B cell (primary cell): ENCODE results near the gene EML6. TPM values are rescaled to one million over a fixed set of nuclear protein-coding genes. Genes with fewer than 3 reads are reported as not detected.

Source experiments
- ATAC-seq: fragments of 200-7000 bp; cut with Tn5 transposase; one replicate; pipeline ENCODE4 v1.10.0; 2021; ENCODE audit warnings: low read depth, mild to moderate bottlenecking, moderate number of reproducible peaks, moderate library complexity
- CTCF ChIA-PET: fragments of 350-600 bp; sonication (Branson Sonifier 250); formaldehyde crosslinking; loops from one replicate; lab custom pipeline; 2021; ENCODE audit warnings: antibody characterized with exemption, inconsistent platforms; lab: Charles Lee
- POLR2A ChIA-PET: fragments of 350-600 bp; sonication (Branson Sonifier 250); formaldehyde crosslinking; loops from one replicate; lab custom pipeline; 2021; ENCODE audit warnings: antibody characterized with exemption; lab: Charles Lee
- DNase-seq: peaks from one replicate; pipeline ENCODE4 v3.0.0; 2013
- H2AFZ ChIP-seq: 2 replicates; pipeline ENCODE4 v1.6.1; 2012; ENCODE audit warnings: mild to moderate bottlenecking, low read depth, low read length; ENCODE audit not compliant: insufficient read depth, poor library complexity, severe bottlenecking
- H3K27ac ChIP-seq, 2 donors: 1 replicate in 1 of 2; 2 replicates in 1 of 2; pipeline ENCODE4 v1.5.1; 2012 to 2013; ENCODE audit warnings: low read length in 2 of 2, mild to moderate bottlenecking in 2 of 2, moderate library complexity in 1 of 2
- H3K27me3 ChIP-seq, 4 experiments: fragments of 200-600 bp in 1 of 4; sonication (generic) in 1 of 4; replicated peaks in 1 of 4; 1 replicate in 2 of 4; 2 replicates in 2 of 4; pipeline versions ENCODE4 v1.6.1 to v1.7.0; 2013 to 2016; ENCODE audit warnings: low read length in 3 of 4, mild to moderate bottlenecking in 2 of 4, mixed read lengths in 1 of 4, moderate library complexity in 1 of 4; ENCODE audit not compliant: insufficient read depth in 4 of 4, control insufficient read depth in 3 of 4; ENCODE audit errors: control extremely low read depth in 1 of 4
- H3K36me3 ChIP-seq, 2 experiments: replicated peaks in 1 of 2; 1 replicate in 1 of 2; 2 replicates in 1 of 2; pipeline versions ENCODE4 v1.6.1 to v1.7.1; 2013; ENCODE audit warnings: low read length in 1 of 2; ENCODE audit not compliant: insufficient read depth in 2 of 2, control insufficient read depth in 1 of 2; ENCODE audit errors: control extremely low read depth in 1 of 2, extremely low read depth in 1 of 2
- H3K4me1 ChIP-seq, 2 donors: fragments of 200-600 bp in 1 of 2; sonication (generic) in 1 of 2; 1 replicate in 1 of 2; 2 replicates in 1 of 2; pipeline versions ENCODE4 v1.5.1 to v1.6.1; 2013 to 2017; ENCODE audit warnings: low read length in 2 of 2; ENCODE audit not compliant: control insufficient read depth in 2 of 2, insufficient read depth in 2 of 2
- H3K4me2 ChIP-seq: replicated peaks from 2 replicates; pipeline ENCODE3; 2012; ENCODE audit warnings: mild to moderate bottlenecking, low read depth, low read length; ENCODE audit not compliant: poor library complexity, severe bottlenecking
- H3K4me3 ChIP-seq, 5 experiments: fragments of 200-600 bp in 1 of 5; sonication (generic) in 1 of 5; 1 replicate in 3 of 5; 2 replicates in 2 of 5; pipeline versions ENCODE4 v1.5.1 to v1.7.0; 2011 to 2016; ENCODE audit warnings: low read length in 4 of 5, mild to moderate bottlenecking in 4 of 5, low read depth in 2 of 5, control low read depth in 1 of 5, moderate library complexity in 1 of 5; ENCODE audit not compliant: insufficient read depth in 1 of 5; ENCODE audit errors: control extremely low read depth in 1 of 5, extremely low read depth in 1 of 5
- H3K79me2 ChIP-seq: fragments of 200-600 bp; sonication (generic); one replicate; pipeline ENCODE4 v1.6.0; 2016; ENCODE audit warnings: low read length; ENCODE audit not compliant: control insufficient read depth, insufficient read depth
- H3K9ac ChIP-seq: fragments of 200-600 bp; sonication (generic); 2 replicates; pipeline ENCODE4 v1.6.1; 2017; ENCODE audit warnings: mild to moderate bottlenecking, low read length, moderate library complexity
- H3K9me3 ChIP-seq, 3 donors: one replicate each; pipeline versions ENCODE4 v1.6.1 to v1.7.1; 2013; ENCODE audit warnings: low read length in 2 of 3; ENCODE audit not compliant: control insufficient read depth in 2 of 3, insufficient read depth in 1 of 3; ENCODE audit errors: control extremely low read depth in 1 of 3
- H4K20me1 ChIP-seq: 2 replicates; pipeline ENCODE4 v1.6.0; 2012; ENCODE audit warnings: mild to moderate bottlenecking, low read length; ENCODE audit not compliant: insufficient read depth, control insufficient read depth, poor library complexity, severe bottlenecking
- H3K27ac Mint-ChIP-seq: one replicate; pipeline ENCODE4 v1.8.0; 2021; ENCODE audit warnings: mixed read lengths
- H3K27me3 Mint-ChIP-seq: one replicate; pipeline ENCODE4 v1.8.0; 2021; ENCODE audit warnings: mixed read lengths
- H3K4me1 Mint-ChIP-seq: one replicate; pipeline ENCODE4 v1.8.0; 2021; ENCODE audit warnings: mixed read lengths
- H3K4me3 Mint-ChIP-seq: one replicate; pipeline ENCODE4 v1.8.0; 2021; ENCODE audit warnings: mixed read lengths
- H3K9me3 Mint-ChIP-seq: one replicate; pipeline ENCODE4 v1.8.0; 2022; ENCODE audit warnings: mixed read lengths; ENCODE audit not compliant: insufficient read depth
- EZH2 ChIP-seq: IDR thresholded peaks from 2 replicates; pipeline ENCODE4 v1.6.1; 2012; ENCODE audit warnings: borderline replicate concordance, low read depth, mild to moderate bottlenecking, moderate library complexity, low read length; ENCODE audit not compliant: insufficient read depth, poor library complexity, severe bottlenecking
- WGBS: methylation state at CpG from one replicate; pipeline ENCODE4 v1.1.5; 2013; ENCODE audit warnings: missing lambda C conversion rate; ENCODE audit not compliant: insufficient coverage; 5-methylcytosine and 5-hydroxymethylcytosine counted together
- intact Hi-C: fragments of 100-400 bp; cut with micrococcal nuclease; formaldehyde crosslinking; loops from one replicate; pipeline ENCODE4 v1.10.0; 2022
- polyA plus RNA-seq: library from polyadenylated mRNA; depleted of rRNA; stranded (reverse); fragments of >200 nt; gene quantifications from 2 replicates; pipeline ENCODE4 v1.2.3, GENCODE V29; 2012
- total RNA-seq, 2 donors: library from RNA; stranded (reverse); fragments of 120-200 nt in 1 of 2; gene quantifications; 1 replicate in 1 of 2; 2 replicates in 1 of 2; pipeline versions ENCODE4 v1.2.3 to v1.2.4, GENCODE V29; 2013 to 2022
- TF ChIP-seq, protein P1 (sequence below): fragments of 200-600 bp; IDR thresholded peaks from one replicate; pipeline ENCODE4 v1.8.0; 2022; ENCODE audit warnings: antibody characterized with exemption, mild to moderate bottlenecking

EML6 gene
- total and polyA plus RNA-seq, 2 donors (not counting 1 experiment from before 2014, with no cell fraction given): 42.5 to 53.7 TPM

DNA sequence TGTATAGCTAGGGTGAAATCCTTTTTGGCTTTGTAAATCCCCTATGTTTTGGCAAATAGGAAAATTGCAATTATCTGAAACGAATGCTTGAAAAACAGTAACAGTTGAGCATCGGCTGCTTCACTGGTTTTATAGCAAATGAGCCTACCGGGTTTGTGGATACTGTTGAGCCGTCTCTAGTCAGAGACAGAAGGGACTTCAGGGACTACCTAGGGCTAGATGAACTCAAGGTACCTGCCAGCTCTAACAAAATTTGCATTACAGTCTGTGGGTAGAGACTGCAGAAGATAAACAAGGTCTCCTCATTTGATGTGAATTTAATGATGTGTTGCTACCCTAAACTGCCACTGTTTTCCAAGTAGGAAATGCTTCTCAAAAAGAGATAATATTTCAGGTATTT is 101.1 kb downstream of the EML6 start:
- Mint-ChIP-seq H3K27ac (no peak overlapping the region), H3K4me1 (no peaks in the 10 kb centered on the region), H3K27me3 (no peaks in the 10 kb centered on the region), H3K9me3 (no peaks in the 10 kb centered on the region), H3K4me3 (no peak overlapping the region)
- ATAC-seq (no peak), DNase-seq (no peak)
- Histone ChIP-seq H3K4me1 (no peaks in the 10 kb centered on the region), H3K27me3 (no peaks in the 10 kb centered on the region), H4K20me1 (no peaks in the 10 kb centered on the region), H3K36me3 (no peaks in the 10 kb centered on the region), H3K4me2 (no peak overlapping the region), H3K4me3 (no peak overlapping the region), H3K9ac (no peak overlapping the region), H2AFZ (no peak overlapping the region), H3K27ac (no peak overlapping the region), H3K79me2 (no peaks in the 10 kb centered on the region), H3K9me3 (no peaks in the 10 kb centered on the region)
- CTCF ChIA-PET: interaction anchor here (1.3 kb wide), 1 partner anchor 65 kb away, joined by 3 read pairs; no protein-coding TSS in a partner anchor
- POLR2A ChIA-PET: no interaction called here
- WGBS: 96% methylated on average over 3 of the region's 4 CpGs
- TF ChIP-seq, protein P1, sequence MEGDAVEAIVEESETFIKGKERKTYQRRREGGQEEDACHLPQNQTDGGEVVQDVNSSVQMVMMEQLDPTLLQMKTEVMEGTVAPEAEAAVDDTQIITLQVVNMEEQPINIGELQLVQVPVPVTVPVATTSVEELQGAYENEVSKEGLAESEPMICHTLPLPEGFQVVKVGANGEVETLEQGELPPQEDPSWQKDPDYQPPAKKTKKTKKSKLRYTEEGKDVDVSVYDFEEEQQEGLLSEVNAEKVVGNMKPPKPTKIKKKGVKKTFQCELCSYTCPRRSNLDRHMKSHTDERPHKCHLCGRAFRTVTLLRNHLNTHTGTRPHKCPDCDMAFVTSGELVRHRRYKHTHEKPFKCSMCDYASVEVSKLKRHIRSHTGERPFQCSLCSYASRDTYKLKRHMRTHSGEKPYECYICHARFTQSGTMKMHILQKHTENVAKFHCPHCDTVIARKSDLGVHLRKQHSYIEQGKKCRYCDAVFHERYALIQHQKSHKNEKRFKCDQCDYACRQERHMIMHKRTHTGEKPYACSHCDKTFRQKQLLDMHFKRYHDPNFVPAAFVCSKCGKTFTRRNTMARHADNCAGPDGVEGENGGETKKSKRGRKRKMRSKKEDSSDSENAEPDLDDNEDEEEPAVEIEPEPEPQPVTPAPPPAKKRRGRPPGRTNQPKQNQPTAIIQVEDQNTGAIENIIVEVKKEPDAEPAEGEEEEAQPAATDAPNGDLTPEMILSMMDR: no peak
- no peak for TF ChIP-seq EZH2
- intact Hi-C loops: no loop called here

DNA sequence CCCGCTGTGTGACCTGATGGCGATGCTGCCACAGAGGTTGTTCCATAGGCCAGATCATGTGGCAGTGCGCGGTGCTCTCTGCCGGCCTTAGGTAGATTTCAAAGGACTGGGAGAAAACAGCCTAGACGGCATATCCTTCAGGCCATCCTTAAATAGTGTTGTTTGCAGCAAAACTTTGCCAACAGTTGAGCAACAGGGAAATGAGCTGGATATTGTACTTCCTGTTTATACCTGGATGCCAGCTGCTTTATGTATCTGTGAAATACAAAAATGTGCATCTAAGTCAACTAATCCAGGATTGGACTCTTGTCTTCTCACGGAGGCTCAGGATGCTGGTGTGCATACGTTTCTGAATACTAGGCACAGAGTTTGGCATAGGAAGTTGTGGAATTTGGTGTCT is 107.1 kb downstream of the EML6 start:
- Histone ChIP-seq H3K4me2 (no peak overlapping the region), H4K20me1 (no peaks in the 10 kb centered on the region), H3K79me2 (no peaks in the 10 kb centered on the region), H3K36me3 (no peaks in the 10 kb centered on the region), H3K9ac (no peak overlapping the region), H3K4me3 (no peak overlapping the region), H3K27ac (no peak overlapping the region), H3K27me3 (no peaks in the 10 kb centered on the region), H3K4me1 (no peaks in the 10 kb centered on the region), H2AFZ (no peak overlapping the region), H3K9me3 (no peaks in the 10 kb centered on the region)
- TF ChIP-seq, protein P1: no peak
- TF ChIP-seq EZH2: no peak
- Mint-ChIP-seq H3K27ac (no peak overlapping the region), H3K9me3 (no peaks in the 10 kb centered on the region), H3K27me3 (no peaks in the 10 kb centered on the region), H3K4me1 (no peaks in the 10 kb centered on the region), H3K4me3 (no peak overlapping the region)
- ChIA-PET CTCF (interaction anchor here (1.2 kb wide), 1 partner anchor 10 kb away, joined by 3 read pairs; no protein-coding TSS in a partner anchor), POLR2A (no interaction called here)
- intact Hi-C loops: no loop called here
- DNase-seq: no peak
- ATAC-seq: no peak
- WGBS: 87% methylated on average over 8 of the region's 8 CpGs
